Psoas muscle (tissue), 8 donors: ENCODE measurements around the gene HABP2. TPM values are rescaled to one million over a fixed set of nuclear protein-coding genes. Genes with fewer than 3 reads are reported as not detected.

Experiments used
- ATAC-seq, 4 donors: fragments of 200-7000 bp; cut with Tn5 transposase; one replicate each; pipeline ENCODE4 v1.9.1; 2020; ENCODE audit warnings: moderate library complexity in 3 of 4, mild to moderate bottlenecking in 2 of 4
- DNase-seq, 2 donors: peaks; one replicate each; pipeline ENCODE4 v3.0.0-alpha.2; 2020
- H3K27ac ChIP-seq: fragments of 200-600 bp; one replicate; pipeline ENCODE4 v1.8.0; 2022
- H3K27me3 ChIP-seq, 3 donors: fragments of 200-600 bp in 1 of 3; one replicate each; pipeline versions ENCODE4 v1.6.1 to v1.8.0; 2013 to 2022; ENCODE audit warnings: low read length in 2 of 3, mild to moderate bottlenecking in 2 of 3, moderate library complexity in 1 of 3; ENCODE audit not compliant: insufficient read depth in 3 of 3
- H3K36me3 ChIP-seq, 2 donors: fragments of 200-600 bp in 1 of 2; one replicate each; pipeline versions ENCODE4 v1.6.1 to v1.8.0; 2013 to 2022; ENCODE audit warnings: low read depth in 1 of 2, mild to moderate bottlenecking in 1 of 2, moderate library complexity in 1 of 2; ENCODE audit not compliant: insufficient read depth in 1 of 2
- H3K4me1 ChIP-seq: fragments of 200-600 bp; one replicate; pipeline ENCODE4 v1.8.0; 2022
- H3K4me3 ChIP-seq: fragments of 200-600 bp; one replicate; pipeline ENCODE4 v1.8.0; 2022; ENCODE audit warnings: mild to moderate bottlenecking
- H3K9me3 ChIP-seq: fragments of 200-600 bp; one replicate; pipeline ENCODE4 v1.8.0; 2022
- WGBS, 3 donors: extraction: QIAGEN DNeasy Blood & Tissue Kit; methylation state at CpG; one replicate each; pipeline versions ENCODE4 v1.1.6 to v1.1.7; 2013; 5-methylcytosine and 5-hydroxymethylcytosine counted together
- intact Hi-C, 2 donors: fragments of 100-400 bp; cut with DNase I; formaldehyde crosslinking; loops; one replicate each; pipeline versions ENCODE4 v1.11.0 to v1.14.2; 2022
- polyA plus RNA-seq, 3 donors: library from polyadenylated mRNA; stranded (reverse); fragments of 200-250 nt; gene quantifications; one replicate each; pipeline ENCODE4 v1.2.3, GENCODE V29; 2013
- total RNA-seq, 4 donors: library from RNA; stranded (reverse); fragmentation: NEBNext Ultra II Directional in 2 of 4; extraction: Animal tissue kit (Norgen Biotek cat#: 25700) in 2 of 4; gene quantifications; one replicate each; pipeline versions ENCODE4 v1.2.1 to v1.2.4, GENCODE V29; 2021 to 2023
- TF ChIP-seq, protein P1 (sequence below): fragments of 200-600 bp; IDR thresholded peaks from one replicate; pipeline ENCODE4 v1.8.0; 2022; ENCODE audit warnings: antibody characterized with exemption
- donor health status: healthy with polysubstance abuse.
- donor health status: DM: no; HTN: no; CAD: no; lungs with moderate emphysema.
- donor health status: Bipolar disorder and iron deficiency.
- donor health status: healthy.
- donor health status: DM: yes; HTN: yes; CAD: no.
- donor health status: DM: no; HTN: no; CAD: no.
- donor health status: DM: no; HTN: no; CAD: no.
- donor health status: DM: yes; HTN: yes; CAD: no.

Gene HABP2
- total and polyA plus RNA-seq, 7 donors, result 0.01 to 0.16 (median 0.13) TPM; not detected in 2

DNA sequence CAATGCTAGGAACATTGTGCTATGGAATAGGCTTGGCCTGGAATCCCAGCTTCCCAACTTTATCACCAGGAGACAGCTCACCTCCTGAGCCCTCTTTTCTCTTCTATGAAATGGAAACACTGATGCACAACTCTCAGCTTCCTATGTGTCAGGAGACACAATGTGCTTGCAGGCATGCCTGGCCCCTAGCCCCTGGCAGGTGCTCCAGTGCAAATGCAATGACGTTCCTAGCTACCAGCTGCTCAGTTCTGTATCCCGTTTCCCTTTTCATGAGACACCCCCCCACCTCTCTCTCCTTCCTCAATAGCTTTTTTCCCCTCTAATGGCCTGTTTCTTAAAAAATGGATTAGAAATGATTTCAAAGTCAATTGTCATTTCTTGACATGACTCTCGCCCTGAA is 30.7 kb downstream of the HABP2 start:
- H3K27ac ChIP-seq, result peak overlapping the region; percentile 75
- DNase-seq (peak; percentile 45 to 86), ATAC-seq (peak; percentile 69 to 85 (median 82))
- intact Hi-C loops, result no loop called here
- H3K36me3 ChIP-seq, result peaks cover 0 to 20% of the 10 kb centered on the region in 2 donors
- peaks cover 23% of the 10 kb centered on the region for H3K4me1 ChIP-seq
- H3K27me3 ChIP-seq, result no peaks in the 10 kb centered on the region
- H3K4me3 ChIP-seq, result no peak overlapping the region
- no peaks in the 10 kb centered on the region for H3K9me3 ChIP-seq
- 33 to 46% (median 35%) methylated on average over 3 of the region's 3 CpGs for WGBS, 3 donors
- TF ChIP-seq, protein P1, sequence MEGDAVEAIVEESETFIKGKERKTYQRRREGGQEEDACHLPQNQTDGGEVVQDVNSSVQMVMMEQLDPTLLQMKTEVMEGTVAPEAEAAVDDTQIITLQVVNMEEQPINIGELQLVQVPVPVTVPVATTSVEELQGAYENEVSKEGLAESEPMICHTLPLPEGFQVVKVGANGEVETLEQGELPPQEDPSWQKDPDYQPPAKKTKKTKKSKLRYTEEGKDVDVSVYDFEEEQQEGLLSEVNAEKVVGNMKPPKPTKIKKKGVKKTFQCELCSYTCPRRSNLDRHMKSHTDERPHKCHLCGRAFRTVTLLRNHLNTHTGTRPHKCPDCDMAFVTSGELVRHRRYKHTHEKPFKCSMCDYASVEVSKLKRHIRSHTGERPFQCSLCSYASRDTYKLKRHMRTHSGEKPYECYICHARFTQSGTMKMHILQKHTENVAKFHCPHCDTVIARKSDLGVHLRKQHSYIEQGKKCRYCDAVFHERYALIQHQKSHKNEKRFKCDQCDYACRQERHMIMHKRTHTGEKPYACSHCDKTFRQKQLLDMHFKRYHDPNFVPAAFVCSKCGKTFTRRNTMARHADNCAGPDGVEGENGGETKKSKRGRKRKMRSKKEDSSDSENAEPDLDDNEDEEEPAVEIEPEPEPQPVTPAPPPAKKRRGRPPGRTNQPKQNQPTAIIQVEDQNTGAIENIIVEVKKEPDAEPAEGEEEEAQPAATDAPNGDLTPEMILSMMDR, result no peak

- TF ChIP-seq, protein P1, result no peak
- peaks cover 12% of the 10 kb centered on the region for H3K4me1 ChIP-seq
- H3K27me3 ChIP-seq, result no peaks in the 10 kb centered on the region
- no peaks in the 10 kb centered on the region for H3K9me3 ChIP-seq
- H3K36me3 ChIP-seq, result peaks cover 0 to 44% of the 10 kb centered on the region in 2 donors
- ATAC-seq (peak; percentile 51 to 57 (median 54)), DNase-seq (no peak)
- no peak overlapping the region for H3K4me3 ChIP-seq
- peak overlapping the region; percentile 75 for H3K27ac ChIP-seq
- WGBS, 3 donors, result 27 to 38% (median 36%) methylated on average over 1 of the region's 1 CpG
- intact Hi-C loops, result no loop called here
These were observed 33.1 kb downstream of the HABP2 start for GRCh38 chr10:113585949-113586348.

GRCh38 chr10:113589201-113589770 is 36.4 kb downstream of the HABP2 start:
- intact Hi-C loops, result no loop called here
- WGBS, 3 donors, result 58 to 66% (median 65%) methylated on average over 13 of the region's 13 CpGs
- ATAC-seq (no peak), DNase-seq (no peak)
- H3K4me3 ChIP-seq, result no peak overlapping the region
- no peaks in the 10 kb centered on the region for H3K9me3 ChIP-seq
- H3K4me1 ChIP-seq, result no peaks in the 10 kb centered on the region
- peak overlapping the region; percentile 50 for H3K27ac ChIP-seq
- H3K27me3 ChIP-seq, result no peaks in the 10 kb centered on the region
- peaks cover 0 to 78% of the 10 kb centered on the region in 2 donors for H3K36me3 ChIP-seq
- TF ChIP-seq, protein P1, result no peak

- H3K36me3 ChIP-seq, result peaks cover 0 to 91% of the 10 kb centered on the region in 2 donors
- no peak overlapping the region for H3K4me3 ChIP-seq
- H3K27ac ChIP-seq, result peak overlapping the region; percentile 50
- WGBS, 3 donors, result 35 to 41% (median 38%) methylated on average over 12 of the region's 12 CpGs
- H3K4me1 ChIP-seq, result no peaks in the 10 kb centered on the region
- TF ChIP-seq, protein P1, result no peak
- DNase-seq (peak in 1 of 2 donors; percentile 59), ATAC-seq (peak; percentile 4 to 55 (median 30))
- intact Hi-C loops, result no loop called here
- no peaks in the 10 kb centered on the region for H3K27me3 ChIP-seq
- H3K9me3 ChIP-seq, result no peaks in the 10 kb centered on the region
These were observed 37.7 kb downstream of the HABP2 start for GRCh38 chr10:113590581-113590980.

- 78 to 84% (median 82%) methylated on average over 8 of the region's 8 CpGs for WGBS, 3 donors
- no peak overlapping the region for H3K27ac ChIP-seq
- DNase-seq, result no peak
These were observed 39.5 kb downstream of the HABP2 start for GRCh38 chr10:113592380-113592779.

More at GRCh38 chr10:113592380-113592779, 39.5 kb downstream of the HABP2 start:
- Histone ChIP-seq H3K4me1 (no peaks in the 10 kb centered on the region), H3K9me3 (no peaks in the 10 kb centered on the region), H3K36me3 (peaks cover 4 to 100% of the 10 kb centered on the region in 2 donors), H3K4me3 (no peak overlapping the region), H3K27me3 (no peaks in the 10 kb centered on the region)
- TF ChIP-seq, protein P1, result no peak
- intact Hi-C loops, result no loop called here
- no peak for ATAC-seq
